SJSA1 (cell line): ENCODE data around the gene GPR161. TPM values are rescaled to one million over a fixed set of nuclear protein-coding genes. Genes with fewer than 3 reads are reported as not detected.
"Not testable (repeated sequence)": the region's sequence is repeated elsewhere in the genome, so short reads cannot be mapped to it uniquely, and the experiment has no call there.

ENCODE experiments used
- DNase-seq, 2 experiments: peaks; one replicate each; pipeline ENCODE4 v3.0.0-alpha.2; 2015 to 2020; ENCODE audit warnings: low spot score in 2 of 2, low read depth in 1 of 2
- H3K27ac ChIP-seq: fragments of 250-450 bp; sonication (Bioruptor Pico); 2 replicates; pipeline ENCODE4 v1.5.1; 2020; ENCODE audit warnings: mild to moderate bottlenecking, moderate library complexity
- H3K27me3 ChIP-seq: fragments of 250-450 bp; sonication (Bioruptor Pico); replicated peaks from 2 replicates; pipeline ENCODE4 v1.5.1; 2020; ENCODE audit warnings: mild to moderate bottlenecking, moderate library complexity
- H3K36me3 ChIP-seq: fragments of 250-450 bp; sonication (Bioruptor Pico); 2 replicates; pipeline ENCODE4 v1.5.1; 2020; ENCODE audit warnings: mild to moderate bottlenecking
- H3K4me1 ChIP-seq: fragments of 250-450 bp; sonication (Bioruptor Pico); replicated peaks from 2 replicates; pipeline ENCODE4 v1.6.1; 2021; ENCODE audit warnings: mild to moderate bottlenecking
- H3K4me3 ChIP-seq: fragments of 250-450 bp; sonication (Bioruptor Pico); 2 replicates; pipeline ENCODE4 v1.5.1; 2020; ENCODE audit warnings: mild to moderate bottlenecking
- H3K9me3 ChIP-seq: fragments of 250-450 bp; sonication (Bioruptor Pico); replicated peaks from 2 replicates; pipeline ENCODE4 v1.5.1; 2020; ENCODE audit warnings: mild to moderate bottlenecking
- total RNA-seq: library from RNA; depleted of rRNA; stranded (reverse); fragments of >200 nt; shearing (Covaris generic); gene quantifications from 2 replicates; pipeline ENCODE4 v1.2.3, GENCODE V29; 2014

GPR161 gene
- total RNA-seq, 1 experiment from 2014 or later = 9.8 TPM

DNA sequence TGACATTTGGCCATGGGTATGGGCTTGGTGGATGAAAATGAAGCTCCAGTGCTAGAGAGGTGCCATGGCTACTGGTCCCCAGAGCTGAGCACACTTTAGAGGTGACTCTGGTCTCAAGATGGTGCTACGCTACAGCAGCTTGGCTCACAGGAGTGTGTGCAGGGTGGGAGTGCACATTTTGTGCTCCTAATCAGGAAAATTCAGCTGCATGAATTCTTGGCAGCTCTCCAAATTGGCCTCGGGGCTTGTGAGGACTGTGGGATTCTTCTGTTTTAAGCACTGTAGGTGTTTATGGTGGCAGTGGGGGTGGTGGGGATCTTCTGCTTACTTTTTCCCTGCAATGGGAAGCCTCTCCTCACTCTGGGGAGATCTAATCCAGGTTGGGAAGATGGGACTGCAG, 24.7 kb upstream of the GPR161 start:
- no peak overlapping the region for H3K27ac ChIP-seq
- DNase-seq = no peak
- no peak overlapping the region for H3K4me3 ChIP-seq
- H3K36me3 ChIP-seq = no peaks in the 10 kb centered on the region
- no peaks in the 10 kb centered on the region for H3K4me1 ChIP-seq
- H3K27me3 ChIP-seq = no peaks in the 10 kb centered on the region
- H3K9me3 ChIP-seq = peaks cover 2% of the 10 kb centered on the region; the same call in 1 of the 2 replicates

GRCh38 chr1:168159979-168160378, 23.2 kb upstream of the GPR161 start:
- Histone ChIP-seq H3K9me3 (peaks cover 2% of the 10 kb centered on the region; the same call in 1 of the 2 replicates), H3K36me3 (no peaks in the 10 kb centered on the region), H3K4me3 (no peak overlapping the region), H3K27me3 (no peaks in the 10 kb centered on the region), H3K27ac (no peak overlapping the region), H3K4me1 (no peaks in the 10 kb centered on the region)
- DNase-seq = no peak

GRCh38 chr1:168159251-168159650, 22.5 kb upstream of the GPR161 start:
- Histone ChIP-seq H3K9me3 (peaks cover 2% of the 10 kb centered on the region; the same call in 1 of the 2 replicates), H3K27ac (no peak overlapping the region), H3K4me1 (no peaks in the 10 kb centered on the region), H3K36me3 (no peaks in the 10 kb centered on the region), H3K4me3 (no peak overlapping the region), H3K27me3 (no peaks in the 10 kb centered on the region)
- no peak for DNase-seq

- Histone ChIP-seq H3K27me3 (no peaks in the 10 kb centered on the region), H3K36me3 (no peaks in the 10 kb centered on the region), H3K27ac (no peak overlapping the region), H3K9me3 (peaks cover 2% of the 10 kb centered on the region; the same call in 1 of the 2 replicates), H3K4me3 (no peak overlapping the region), H3K4me1 (no peaks in the 10 kb centered on the region)
- DNase-seq = no peak
Observed at GRCh38 chr1:168157638-168158037, 20.9 kb upstream of the GPR161 start.

DNA sequence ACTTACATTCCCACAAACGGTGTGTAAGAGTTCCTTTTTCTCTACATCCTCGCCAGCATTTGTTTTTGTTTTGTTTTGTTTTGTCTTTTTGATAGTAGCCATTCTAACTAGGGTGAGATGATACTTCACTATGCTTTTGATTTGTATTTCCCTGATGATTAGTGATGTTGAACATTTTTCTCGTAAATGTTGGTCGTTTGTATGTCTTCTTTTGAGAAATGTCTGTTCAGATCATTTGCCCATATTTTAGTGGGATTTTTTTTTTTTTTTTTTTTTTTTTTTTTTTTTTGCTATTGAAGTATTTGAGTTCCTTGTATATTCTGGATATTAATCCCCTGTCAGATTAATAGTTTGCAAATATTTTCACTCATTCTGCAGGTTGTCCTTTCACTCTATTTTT, 19.2 kb upstream of the GPR161 start:
- H3K4me1 ChIP-seq = no peaks in the 10 kb centered on the region
- H3K9me3 ChIP-seq = no peaks in the 10 kb centered on the region; the same call in 1 of the 2 replicates
- H3K4me3 ChIP-seq = no peak overlapping the region
- no peaks in the 10 kb centered on the region for H3K36me3 ChIP-seq
- H3K27ac ChIP-seq = no peak overlapping the region
- DNase-seq = no peak
- no peaks in the 10 kb centered on the region for H3K27me3 ChIP-seq

DNA sequence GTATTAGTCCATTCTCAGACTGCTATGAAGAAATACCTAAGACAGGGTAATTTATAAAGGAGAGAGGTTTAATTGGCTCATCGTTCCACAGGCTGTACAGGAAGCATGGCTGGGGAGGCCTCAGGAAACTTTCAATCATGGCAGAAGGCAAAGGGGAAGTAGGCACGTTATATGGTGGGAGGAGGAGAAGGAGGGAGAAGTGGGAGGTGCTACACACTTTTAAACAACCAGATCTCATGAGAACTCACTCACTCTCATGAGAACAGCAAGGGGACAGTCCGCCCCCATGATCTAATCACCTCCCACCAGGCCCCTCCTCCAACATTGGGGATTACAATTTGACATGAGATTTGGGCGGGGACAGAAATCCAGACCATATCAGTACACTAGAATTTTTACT, 18.0 kb upstream of the GPR161 start:
- H3K9me3 ChIP-seq, DNase-seq, H3K27me3 ChIP-seq, H3K4me3 ChIP-seq, H3K36me3 ChIP-seq, H3K4me1 ChIP-seq, H3K27ac ChIP-seq: not testable (repeated sequence)

DNA sequence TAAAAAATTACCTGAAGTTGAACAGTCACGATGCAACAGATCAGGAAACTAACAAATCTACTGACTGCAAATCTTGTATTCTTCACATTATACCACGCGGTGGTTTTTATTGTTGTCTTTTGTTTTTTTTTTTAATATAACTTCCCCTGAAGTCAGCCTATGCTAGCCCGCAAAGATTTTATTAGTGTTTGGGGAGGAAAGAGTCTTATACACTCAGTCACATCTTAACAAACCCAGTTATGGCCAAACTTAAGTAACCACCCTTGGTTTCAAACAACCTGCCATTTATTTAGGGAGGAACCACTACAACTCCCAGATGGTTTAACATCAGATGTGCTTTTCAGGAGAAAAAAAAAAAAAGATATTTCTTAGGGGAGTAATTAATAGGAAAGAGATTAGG, 15.2 kb upstream of the GPR161 start:
- DNase-seq = no peak

GRCh38 chr1:168150283-168150682, 13.6 kb upstream of the GPR161 start:
- no peaks in the 10 kb centered on the region for H3K4me1 ChIP-seq
- no peak overlapping the region for H3K27ac ChIP-seq
- no peak for DNase-seq
- H3K27me3 ChIP-seq = no peaks in the 10 kb centered on the region
- no peak overlapping the region for H3K4me3 ChIP-seq
- no peaks in the 10 kb centered on the region for H3K36me3 ChIP-seq
- H3K9me3 ChIP-seq = no peaks in the 10 kb centered on the region

More for the DNA sequence above, 15.2 kb upstream of the GPR161 start:
- H3K4me1 ChIP-seq = no peaks in the 10 kb centered on the region
- no peaks in the 10 kb centered on the region for H3K36me3 ChIP-seq
- H3K27me3 ChIP-seq = no peaks in the 10 kb centered on the region
- H3K9me3 ChIP-seq = no peaks in the 10 kb centered on the region
- H3K27ac ChIP-seq = no peak overlapping the region
- no peak overlapping the region for H3K4me3 ChIP-seq

DNA sequence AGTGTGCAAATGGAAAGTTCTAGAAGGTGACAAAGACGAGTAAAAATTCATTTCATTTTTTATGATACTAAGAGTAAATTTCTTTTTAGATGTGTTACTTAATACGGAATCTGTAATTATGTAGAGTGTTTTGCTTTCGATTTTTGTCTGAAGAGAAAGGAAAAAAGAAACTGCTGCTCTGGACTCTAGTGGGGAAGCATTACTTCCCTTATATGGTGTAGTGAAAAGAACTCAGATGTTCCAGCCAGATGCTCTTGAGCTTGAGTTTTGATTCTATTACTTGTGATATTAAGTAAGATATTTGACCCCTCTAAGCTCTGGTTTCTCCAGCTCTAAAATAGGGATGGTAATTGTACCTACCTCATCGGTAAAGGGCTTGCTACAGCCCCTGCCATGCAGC, 12.2 kb upstream of the GPR161 start:
- H3K4me1 ChIP-seq = no peaks in the 10 kb centered on the region
- H3K27ac ChIP-seq = no peak overlapping the region
- DNase-seq = no peak
- H3K4me3 ChIP-seq = no peak overlapping the region
- H3K36me3 ChIP-seq = no peaks in the 10 kb centered on the region
- H3K9me3 ChIP-seq = no peaks in the 10 kb centered on the region
- no peaks in the 10 kb centered on the region for H3K27me3 ChIP-seq

GRCh38 chr1:168146626-168147025, 9.9 kb upstream of the GPR161 start:
- H3K9me3 ChIP-seq = no peaks in the 10 kb centered on the region
- no peak overlapping the region for H3K27ac ChIP-seq
- H3K27me3 ChIP-seq = no peaks in the 10 kb centered on the region
- H3K4me1 ChIP-seq = no peaks in the 10 kb centered on the region
- no peaks in the 10 kb centered on the region for H3K36me3 ChIP-seq
- no peak for DNase-seq
- H3K4me3 ChIP-seq = no peak overlapping the region

- DNase-seq = no peak
- H3K4me1 ChIP-seq = no peaks in the 10 kb centered on the region
- no peak overlapping the region for H3K27ac ChIP-seq
- no peaks in the 10 kb centered on the region for H3K9me3 ChIP-seq
- H3K36me3 ChIP-seq = no peaks in the 10 kb centered on the region
- no peak overlapping the region for H3K4me3 ChIP-seq
- no peaks in the 10 kb centered on the region for H3K27me3 ChIP-seq
Observed at GRCh38 chr1:168146160-168146539, 9.4 kb upstream of the GPR161 start.

- H3K27me3 ChIP-seq = no peaks in the 10 kb centered on the region
- H3K27ac ChIP-seq = no peak overlapping the region
- H3K4me3 ChIP-seq = no peak overlapping the region
- no peaks in the 10 kb centered on the region for H3K36me3 ChIP-seq
- H3K4me1 ChIP-seq = no peaks in the 10 kb centered on the region
- peak; percentile 66 to 83 for DNase-seq
- no peaks in the 10 kb centered on the region for H3K9me3 ChIP-seq
Observed at GRCh38 chr1:168145184-168146159, 8.7 kb upstream of the GPR161 start.

- no peak overlapping the region for H3K27ac ChIP-seq
- peaks cover 13% of the 10 kb centered on the region for H3K4me1 ChIP-seq
- H3K4me3 ChIP-seq = no peak overlapping the region
- no peaks in the 10 kb centered on the region for H3K9me3 ChIP-seq
- DNase-seq = no peak
- H3K36me3 ChIP-seq = no peaks in the 10 kb centered on the region
- no peaks in the 10 kb centered on the region for H3K27me3 ChIP-seq
Observed at GRCh38 chr1:168141871-168142385, 5.2 kb upstream of the GPR161 start.

DNA sequence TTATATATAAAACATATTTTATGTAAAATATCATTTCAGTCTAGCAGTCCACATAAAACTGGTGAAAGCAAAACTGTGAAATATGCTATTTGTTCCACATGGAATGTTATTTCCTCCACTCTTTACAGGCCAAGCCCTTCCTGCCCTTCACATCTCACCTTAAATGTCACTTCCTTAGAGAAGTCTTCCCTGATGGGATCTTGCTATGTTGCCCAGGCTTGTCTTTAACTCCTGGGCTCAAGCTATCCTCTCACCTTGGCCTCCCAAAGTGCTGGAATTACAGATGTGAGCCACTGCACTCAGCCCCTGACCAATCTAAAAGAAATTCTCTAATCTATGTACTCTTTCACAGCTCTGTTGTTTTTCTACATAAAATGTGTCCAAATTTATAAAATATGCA, 2.3 kb upstream of the GPR161 start:
- Histone ChIP-seq H3K27ac (no peak overlapping the region), H3K4me3 (no peak overlapping the region), H3K9me3 (no peaks in the 10 kb centered on the region), H3K4me1 (peaks cover 28% of the 10 kb centered on the region), H3K36me3 (peaks cover 7% of the 10 kb centered on the region; the same call in 1 of the 2 replicates), H3K27me3 (no peaks in the 10 kb centered on the region)
- no peak for DNase-seq
